Cardiac fibroblast (primary cell): ENCODE results near the gene KCNT1.

ENCODE experiments used
- DNase-seq, 2 donors: peaks; one replicate each; pipeline versions ENCODE4 v3.0.0 to v3.0.0-alpha.2; 2010; ENCODE audit warnings: low read depth in 2 of 2
- H3K4me3 ChIP-seq, 2 donors: replicated peaks in 1 of 2; 1 replicate in 1 of 2; 2 replicates in 1 of 2; pipeline ENCODE4 v1.5.1; 2011; ENCODE audit warnings: low read depth in 2 of 2, low read length in 2 of 2, mild to moderate bottlenecking in 2 of 2, moderate library complexity in 1 of 2
- TF ChIP-seq, protein P1 (sequence below): IDR thresholded peaks from one replicate; pipeline ENCODE4 v1.5.1; 2011; ENCODE audit warnings: low read depth, mild to moderate bottlenecking, low read length, inconsistent platforms

KCNT1 gene

DNA sequence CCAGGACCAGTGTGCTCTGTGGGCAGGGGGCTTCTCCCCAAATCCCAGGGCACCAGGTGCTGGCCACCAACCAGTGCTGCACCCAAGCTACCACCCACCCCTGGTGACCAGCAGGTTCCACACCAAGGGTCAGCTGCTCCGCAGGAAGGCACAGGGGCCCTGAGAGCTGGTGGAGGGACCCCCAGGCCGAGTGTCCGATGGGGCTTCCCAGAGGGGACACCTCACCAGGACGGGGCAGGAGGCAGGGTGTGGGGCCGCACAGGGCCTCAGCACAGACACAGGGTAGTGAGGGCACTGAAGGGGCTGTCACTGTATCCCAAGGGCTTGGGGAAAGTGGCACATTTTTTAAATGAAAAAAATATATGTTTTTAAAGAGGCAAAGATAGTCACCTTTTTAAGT is 20.8 kb upstream of the KCNT1 start:
- no peak for DNase-seq
- TF ChIP-seq, protein P1, sequence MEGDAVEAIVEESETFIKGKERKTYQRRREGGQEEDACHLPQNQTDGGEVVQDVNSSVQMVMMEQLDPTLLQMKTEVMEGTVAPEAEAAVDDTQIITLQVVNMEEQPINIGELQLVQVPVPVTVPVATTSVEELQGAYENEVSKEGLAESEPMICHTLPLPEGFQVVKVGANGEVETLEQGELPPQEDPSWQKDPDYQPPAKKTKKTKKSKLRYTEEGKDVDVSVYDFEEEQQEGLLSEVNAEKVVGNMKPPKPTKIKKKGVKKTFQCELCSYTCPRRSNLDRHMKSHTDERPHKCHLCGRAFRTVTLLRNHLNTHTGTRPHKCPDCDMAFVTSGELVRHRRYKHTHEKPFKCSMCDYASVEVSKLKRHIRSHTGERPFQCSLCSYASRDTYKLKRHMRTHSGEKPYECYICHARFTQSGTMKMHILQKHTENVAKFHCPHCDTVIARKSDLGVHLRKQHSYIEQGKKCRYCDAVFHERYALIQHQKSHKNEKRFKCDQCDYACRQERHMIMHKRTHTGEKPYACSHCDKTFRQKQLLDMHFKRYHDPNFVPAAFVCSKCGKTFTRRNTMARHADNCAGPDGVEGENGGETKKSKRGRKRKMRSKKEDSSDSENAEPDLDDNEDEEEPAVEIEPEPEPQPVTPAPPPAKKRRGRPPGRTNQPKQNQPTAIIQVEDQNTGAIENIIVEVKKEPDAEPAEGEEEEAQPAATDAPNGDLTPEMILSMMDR: no peak
- H3K4me3 ChIP-seq: no peak overlapping the region

- DNase-seq: no peak
- no peak overlapping the region for H3K4me3 ChIP-seq
- TF ChIP-seq, protein P1: no peak
These were observed 18.5 kb upstream of the KCNT1 start for GRCh38 chr9:135683401-135684034.

GRCh38 chr9:135684691-135685090 is 17.3 kb upstream of the KCNT1 start:
- DNase-seq: no peak
- TF ChIP-seq, protein P1: no peak

DNA sequence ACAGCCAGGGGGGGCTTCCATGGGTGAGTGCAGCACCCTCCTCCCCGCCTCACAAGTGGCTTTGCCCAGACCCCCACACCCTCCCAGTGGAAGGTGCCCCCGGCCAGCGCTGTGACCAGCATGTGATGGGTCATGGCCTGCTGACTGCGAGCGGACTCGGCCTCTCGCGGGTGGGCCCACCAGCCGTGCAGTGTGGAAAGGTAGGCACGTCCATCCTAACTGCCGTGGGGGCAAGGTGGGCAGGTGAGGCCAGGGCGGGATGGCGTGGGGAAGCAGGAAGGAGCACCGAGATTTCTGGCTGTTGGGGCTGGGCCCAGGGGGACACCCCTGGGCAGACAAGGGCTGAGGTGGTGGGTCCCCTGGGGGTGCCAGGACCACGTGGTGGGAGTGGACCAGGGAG is 14.8 kb upstream of the KCNT1 start:
- TF ChIP-seq, protein P1: no peak
- no peak overlapping the region for H3K4me3 ChIP-seq
- DNase-seq: no peak

More at GRCh38 chr9:135684691-135685090, 17.3 kb upstream of the KCNT1 start:
- H3K4me3 ChIP-seq: no peak overlapping the region

GRCh38 chr9:135689011-135689410 is 13.0 kb upstream of the KCNT1 start:
- TF ChIP-seq, protein P1: no peak
- no peak overlapping the region for H3K4me3 ChIP-seq
- no peak for DNase-seq

DNA sequence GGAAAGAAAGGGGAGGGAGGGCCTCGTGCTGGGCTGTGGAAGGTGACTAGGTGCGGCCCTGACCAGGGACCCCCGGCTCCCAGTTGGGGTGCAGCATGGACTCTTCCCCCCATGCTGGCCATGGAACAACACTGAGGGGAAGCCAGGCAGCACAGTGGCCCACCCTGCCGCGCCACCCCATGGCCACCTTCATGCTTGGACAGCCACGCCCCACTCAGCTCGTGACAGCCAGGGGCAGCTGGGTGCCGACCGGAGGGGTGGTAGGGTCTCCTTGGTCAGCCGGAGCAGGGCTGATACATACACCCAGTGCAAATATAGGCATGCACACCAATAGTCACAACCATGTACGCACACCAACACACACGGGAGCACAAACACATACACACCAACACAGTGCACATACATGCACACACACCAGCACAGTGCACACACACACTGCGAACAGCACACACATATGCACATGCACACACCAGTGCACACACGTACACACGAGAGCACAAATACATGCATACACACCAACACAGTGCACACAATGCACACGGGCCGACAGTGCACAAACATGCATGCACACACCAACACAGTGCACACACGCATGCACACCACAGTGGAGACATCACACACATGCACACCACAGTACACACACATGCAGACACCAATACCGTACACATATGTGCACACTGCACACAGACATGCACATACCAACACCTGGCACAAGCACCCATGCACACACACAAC is 11.0 kb upstream of the KCNT1 start:
- DNase-seq: no peak
- no peak overlapping the region for H3K4me3 ChIP-seq
- TF ChIP-seq, protein P1: no peak
